ENCODE results near the gene DMRT1.

The DMRT1 gene

DNA sequence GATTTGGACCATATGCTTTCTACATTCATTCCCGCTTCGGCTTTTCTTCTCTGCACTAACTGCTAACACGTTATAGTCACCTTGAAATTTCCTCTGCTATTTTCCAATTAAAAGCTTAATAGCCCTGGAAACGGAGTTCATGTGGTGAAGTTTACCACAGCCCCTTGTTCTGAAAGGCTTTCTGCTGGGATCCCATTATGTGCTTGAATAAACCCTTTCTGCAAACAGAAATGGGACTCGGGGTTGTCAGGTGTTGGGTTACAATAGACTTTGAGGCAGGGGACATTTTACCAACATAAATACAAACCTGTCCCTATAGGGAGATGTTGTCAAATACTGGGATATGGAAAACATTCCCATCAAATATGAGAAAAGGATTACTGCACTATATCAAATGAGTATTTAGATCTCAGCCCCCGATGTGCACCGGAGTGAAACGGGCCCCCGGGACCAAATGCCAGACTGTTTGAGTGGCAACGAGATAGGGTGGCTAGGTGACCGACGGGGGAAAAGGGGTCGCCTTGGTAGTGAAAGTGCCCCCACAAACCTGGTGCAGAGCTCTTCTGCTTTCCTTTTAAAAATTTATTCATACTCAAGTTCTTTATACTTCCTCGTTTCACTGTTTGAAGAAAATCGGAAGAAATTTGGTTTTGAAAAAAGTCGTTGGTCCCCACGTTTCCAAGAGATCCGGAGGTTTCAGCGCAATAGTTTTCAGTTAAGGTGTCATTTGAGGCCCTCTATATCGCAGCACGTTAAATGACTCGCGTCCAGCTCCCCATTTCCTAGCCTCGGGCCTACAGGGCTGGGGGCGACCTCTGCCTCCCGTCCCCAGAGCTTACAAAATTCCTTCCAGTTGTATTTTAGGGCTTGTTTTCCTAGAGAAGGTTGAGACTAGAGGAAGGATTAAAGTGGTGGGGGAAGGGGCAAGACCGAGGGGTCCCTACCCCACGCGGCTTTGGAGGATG lies 132.8 kb downstream of the DMRT1 start:
- Mint-ChIP-seq H3K27ac (no peak overlapping the region), H3K4me1 (ENCODE audit: low read depth in 2 of 2) (peaks cover 0 to 7% of the 10 kb centered on the region in 2 donors), H3K4me3 (no peak overlapping the region), H3K27me3 (peaks cover 66 to 85% of the 10 kb centered on the region in 2 donors), H3K9me3 (no peaks in the 10 kb centered on the region), H3K36me3 (ENCODE audit: insufficient read depth) (peaks cover 3% of the 10 kb centered on the region)
- no peak for ATAC-seq (replicated peaks)
- no peak for DNase-seq

DNA sequence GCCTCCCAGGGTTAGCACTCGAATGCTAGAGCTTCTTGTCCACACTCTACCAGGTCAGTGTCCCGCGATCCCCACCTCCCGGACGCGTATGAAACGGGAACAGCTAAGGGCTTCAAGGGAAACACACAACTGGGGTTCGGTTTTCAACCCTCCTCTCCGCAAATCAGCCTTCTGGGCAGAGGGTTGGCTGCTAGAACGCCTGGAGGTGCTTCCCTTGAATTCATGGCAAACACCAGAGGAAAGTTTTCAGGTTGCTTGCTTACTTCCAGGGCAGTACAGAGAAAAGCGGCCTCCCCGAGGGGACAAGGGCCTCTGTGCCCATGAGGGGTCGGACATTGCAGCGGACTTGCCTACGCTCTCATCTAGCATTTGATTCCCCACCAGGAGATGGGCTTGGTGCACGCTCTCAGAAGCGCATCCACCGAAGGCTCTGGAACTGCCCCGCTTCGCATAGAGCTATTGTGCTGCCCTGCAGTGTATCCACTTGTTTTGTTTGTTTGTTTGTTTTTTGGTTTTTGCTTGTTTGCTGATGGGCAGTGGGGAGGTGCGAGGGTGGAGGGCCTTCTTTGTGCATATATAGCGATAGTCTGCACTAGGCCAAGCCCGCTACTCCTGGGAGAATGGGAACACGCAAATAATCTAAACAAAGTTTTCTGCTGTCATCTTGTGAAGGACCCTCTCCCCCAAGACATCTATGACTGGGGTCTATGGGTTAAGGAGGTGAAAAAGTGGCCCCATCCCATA lies 133.7 kb downstream of the DMRT1 start:
- no peak for ATAC-seq (replicated peaks)
- H3K9me3 Mint-ChIP-seq = no peaks in the 10 kb centered on the region
- H3K36me3 Mint-ChIP-seq (ENCODE audit: insufficient read depth) = peaks cover 3% of the 10 kb centered on the region
- peaks cover 66 to 85% of the 10 kb centered on the region in 2 donors for H3K27me3 Mint-ChIP-seq
- H3K4me1 Mint-ChIP-seq (ENCODE audit: low read depth in 2 of 2) = peaks cover 0 to 7% of the 10 kb centered on the region in 2 donors
- no peak overlapping the region for H3K4me3 Mint-ChIP-seq
- DNase-seq = no peak
- no peak overlapping the region for H3K27ac Mint-ChIP-seq

DNA sequence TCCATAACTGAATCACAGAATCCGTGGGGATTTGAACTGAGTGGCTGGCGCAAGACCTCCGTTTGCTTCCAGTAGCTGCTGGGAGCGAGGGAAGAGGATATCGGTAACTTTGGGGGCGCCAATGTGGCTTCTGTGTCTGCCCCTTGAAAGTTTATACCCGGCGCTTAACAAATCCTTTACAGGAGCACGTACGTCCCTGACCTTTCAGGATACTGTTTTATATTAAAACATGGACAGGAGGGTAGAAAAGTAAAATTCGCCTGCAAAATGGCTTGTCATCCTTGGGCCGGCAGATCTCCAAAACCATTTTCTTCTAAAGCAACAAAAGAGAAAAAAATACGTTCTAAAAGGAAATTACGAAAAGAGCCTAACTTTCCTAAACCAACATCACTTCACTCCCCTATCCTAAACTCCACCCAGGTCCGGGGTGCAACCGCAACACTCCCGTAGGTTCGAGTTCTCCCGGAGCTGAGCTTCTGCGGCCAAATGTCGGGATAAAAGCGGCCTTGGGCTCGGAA lies 134.3 kb downstream of the DMRT1 start:
- ATAC-seq (replicated peaks) = no peak
- peaks cover 0 to 7% of the 10 kb centered on the region in 2 donors for H3K4me1 Mint-ChIP-seq (ENCODE audit: low read depth in 2 of 2)
- no peak overlapping the region for H3K27ac Mint-ChIP-seq
- H3K4me3 Mint-ChIP-seq = no peak overlapping the region
- H3K27me3 Mint-ChIP-seq = peaks cover 66 to 85% of the 10 kb centered on the region in 2 donors
- no peaks in the 10 kb centered on the region for H3K9me3 Mint-ChIP-seq
- H3K36me3 Mint-ChIP-seq (ENCODE audit: insufficient read depth) = peaks cover 3% of the 10 kb centered on the region
- no peak for DNase-seq

DNA sequence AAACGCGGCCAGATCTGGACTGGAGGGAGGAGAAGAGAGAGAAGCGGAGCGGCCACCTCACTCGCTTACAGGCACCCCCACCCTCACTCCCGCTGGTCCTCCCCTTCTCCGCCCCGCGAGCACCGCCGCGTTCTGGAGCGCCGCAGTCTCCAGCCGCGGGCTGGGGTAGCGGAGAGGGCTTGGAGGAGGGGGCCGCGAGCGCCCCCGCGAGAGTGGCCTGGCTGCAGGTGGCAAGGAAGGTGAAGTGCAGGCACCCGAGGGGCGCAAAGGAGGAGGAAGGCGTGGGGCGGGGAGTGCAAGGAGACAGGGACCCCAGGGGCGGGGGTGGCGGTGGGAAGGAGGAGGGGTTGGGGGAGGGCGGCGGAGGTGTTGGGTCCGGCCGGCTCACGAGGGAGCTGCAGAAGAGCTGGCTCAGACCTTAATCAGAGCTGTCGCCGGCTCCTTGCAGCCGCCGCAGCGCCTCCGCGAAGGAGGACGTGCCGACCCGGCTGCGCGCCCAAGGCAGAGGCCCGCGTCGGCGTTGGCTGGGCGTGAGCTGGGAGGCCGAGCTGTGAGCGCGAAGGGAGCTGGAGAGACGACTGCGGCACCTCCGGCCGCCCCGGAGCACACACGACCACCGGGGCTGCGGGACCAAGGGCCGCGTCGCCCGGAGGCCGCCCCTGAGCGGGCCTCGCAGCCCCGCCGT lies 134.9 kb downstream of the DMRT1 start, which contains the start of gene DMRT3:
Gene DMRT3 (plus strand): TSS at position 398 of the 685 bp plus-strand sequence. CDS start 347 bp downstream, outside the sequence.
- ATAC-seq (replicated peaks) (no peak), DNase-seq (no peak)
- Mint-ChIP-seq H3K27ac (no peak within 1 kb of the TSS), H3K9me3 (no peaks in the 10 kb centered on the region), H3K4me3 (peak within 1 kb of the TSS in 1 of 2 donors; percentile 19), H3K36me3 (ENCODE audit: insufficient read depth) (no peaks in the 10 kb centered on the region), H3K4me1 (ENCODE audit: low read depth in 2 of 2) (peaks cover 0 to 7% of the 10 kb centered on the region in 2 donors), H3K27me3 (peaks cover 72 to 85% of the 10 kb centered on the region in 2 donors)

DNA sequence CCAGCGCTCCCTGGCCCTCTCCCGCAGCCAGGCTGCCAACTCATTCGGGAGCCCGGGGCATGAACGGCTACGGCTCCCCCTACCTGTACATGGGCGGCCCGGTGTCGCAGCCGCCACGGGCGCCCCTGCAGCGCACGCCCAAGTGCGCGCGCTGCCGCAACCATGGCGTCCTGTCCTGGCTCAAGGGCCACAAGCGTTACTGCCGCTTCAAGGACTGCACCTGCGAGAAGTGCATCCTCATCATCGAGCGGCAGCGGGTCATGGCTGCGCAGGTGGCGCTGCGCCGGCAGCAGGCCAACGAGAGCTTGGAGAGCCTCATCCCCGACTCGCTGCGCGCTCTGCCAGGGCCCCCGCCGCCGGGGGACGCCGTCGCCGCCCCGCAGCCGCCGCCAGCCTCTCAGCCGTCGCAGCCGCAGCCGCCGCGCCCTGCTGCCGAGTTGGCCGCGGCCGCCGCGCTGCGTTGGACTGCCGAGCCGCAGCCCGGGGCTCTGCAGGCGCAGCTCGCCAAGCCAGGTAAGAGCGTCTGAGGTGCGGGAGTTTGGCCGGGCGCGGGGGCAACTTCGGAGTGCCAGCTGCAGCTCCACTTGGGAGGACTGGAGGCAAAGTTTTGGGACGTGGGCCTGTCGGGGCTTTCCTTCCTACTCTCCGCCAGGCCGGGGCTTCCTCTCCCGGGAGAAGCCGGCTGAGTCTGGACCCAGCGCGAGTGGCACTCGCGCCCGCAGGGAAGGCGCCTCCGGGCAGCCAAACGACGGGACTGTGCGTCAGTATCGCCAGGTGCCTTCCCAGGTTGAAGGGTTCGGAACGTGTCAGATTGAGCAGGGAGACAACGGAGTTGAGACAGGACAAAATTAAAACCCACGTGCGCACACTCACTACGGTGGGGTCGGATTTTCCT lies 135.7 kb downstream of the DMRT1 start:
- peaks cover 0 to 9% of the 10 kb centered on the region in 2 donors for H3K4me1 Mint-ChIP-seq (ENCODE audit: low read depth in 2 of 2)
- DNase-seq = no peak
- H3K36me3 Mint-ChIP-seq (ENCODE audit: insufficient read depth) = no peaks in the 10 kb centered on the region
- H3K27ac Mint-ChIP-seq = no peak overlapping the region
- no peak for ATAC-seq (replicated peaks)
- peak overlapping the region in 1 of 2 donors; percentile 19 for H3K4me3 Mint-ChIP-seq
- H3K27me3 Mint-ChIP-seq = peaks cover 80 to 93% of the 10 kb centered on the region in 2 donors
- H3K9me3 Mint-ChIP-seq = no peaks in the 10 kb centered on the region

DNA sequence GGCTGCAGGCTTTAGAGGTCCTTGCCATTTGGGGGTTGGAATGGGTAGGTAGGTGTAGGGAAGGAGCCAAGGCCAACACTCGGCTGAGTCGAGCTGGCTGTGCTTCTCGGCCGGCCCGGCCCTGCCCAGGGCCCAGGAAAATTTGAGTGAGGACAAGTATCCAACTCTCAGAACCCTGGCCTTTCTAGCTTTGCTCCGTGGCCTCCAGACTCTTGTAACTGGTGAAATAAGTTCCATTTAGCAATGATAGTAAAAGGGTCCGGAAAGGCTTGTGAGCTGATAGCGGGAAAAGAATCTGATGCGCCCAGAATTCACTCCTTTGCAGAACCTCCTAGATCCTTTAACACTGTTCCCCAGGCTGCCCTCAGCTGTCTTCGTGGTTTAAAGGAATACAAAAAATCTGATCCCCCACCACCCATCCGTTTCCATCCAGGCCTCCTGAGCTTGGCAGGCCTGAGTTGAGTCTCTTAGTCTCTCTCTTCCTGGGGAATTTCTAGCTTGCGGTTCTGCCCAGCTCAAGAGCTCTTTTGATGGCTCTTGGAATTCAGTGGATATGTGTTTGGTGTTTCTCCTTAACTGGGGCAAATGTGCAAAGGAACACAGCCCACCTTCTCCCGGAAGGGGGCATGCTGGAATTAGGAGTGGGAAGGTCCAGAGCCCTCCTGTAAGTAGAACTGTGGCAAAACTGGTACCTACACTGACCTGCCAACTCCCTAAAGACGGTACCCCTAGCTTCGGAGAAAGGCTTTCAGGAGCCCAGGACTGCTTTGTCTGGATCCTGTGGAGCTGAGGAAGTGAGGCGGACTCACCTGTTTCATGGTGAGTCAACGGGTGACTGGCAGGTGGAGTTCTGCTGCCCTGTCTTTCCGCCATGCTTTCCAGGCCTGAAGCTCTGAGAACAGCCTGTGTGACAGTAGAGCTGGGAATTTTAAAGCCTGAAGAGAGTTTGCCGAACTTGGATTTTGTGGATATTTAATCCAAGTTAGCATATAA lies 136.6 kb downstream of the DMRT1 start:
- H3K36me3 Mint-ChIP-seq (ENCODE audit: insufficient read depth) = no peaks in the 10 kb centered on the region
- H3K27ac Mint-ChIP-seq = no peak overlapping the region
- ATAC-seq (replicated peaks) (no peak), DNase-seq (no peak)
- peak overlapping the region in 1 of 2 donors; percentile 19 for H3K4me3 Mint-ChIP-seq
- H3K4me1 Mint-ChIP-seq (ENCODE audit: low read depth in 2 of 2) = peaks cover 0 to 7% of the 10 kb centered on the region in 2 donors
- H3K9me3 Mint-ChIP-seq = no peaks in the 10 kb centered on the region
- H3K27me3 Mint-ChIP-seq = peaks cover 87 to 93% of the 10 kb centered on the region in 2 donors

DNA sequence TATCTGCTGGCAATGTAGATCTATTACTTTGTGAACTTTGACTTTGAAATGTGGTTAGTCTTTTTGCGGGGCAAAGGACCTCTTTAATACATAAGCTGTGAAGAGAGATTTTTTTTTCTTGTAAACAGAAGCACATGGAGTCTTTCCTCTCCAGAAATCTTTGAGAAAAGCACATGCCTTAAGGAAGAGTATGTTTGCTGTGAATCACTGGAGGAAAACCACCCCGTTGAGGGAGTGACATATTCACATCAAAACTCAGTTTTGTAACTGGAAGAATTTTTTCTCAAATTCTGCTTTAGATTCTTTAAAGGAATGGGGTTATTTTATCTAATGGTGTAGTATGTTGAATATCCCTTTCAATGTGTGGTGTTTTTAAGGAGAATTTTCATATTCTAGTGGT lies 138.5 kb downstream of the DMRT1 start:
- no peak overlapping the region for H3K4me3 Mint-ChIP-seq
- H3K36me3 Mint-ChIP-seq (ENCODE audit: insufficient read depth) = no peaks in the 10 kb centered on the region
- H3K27ac Mint-ChIP-seq = no peak overlapping the region

DNA sequence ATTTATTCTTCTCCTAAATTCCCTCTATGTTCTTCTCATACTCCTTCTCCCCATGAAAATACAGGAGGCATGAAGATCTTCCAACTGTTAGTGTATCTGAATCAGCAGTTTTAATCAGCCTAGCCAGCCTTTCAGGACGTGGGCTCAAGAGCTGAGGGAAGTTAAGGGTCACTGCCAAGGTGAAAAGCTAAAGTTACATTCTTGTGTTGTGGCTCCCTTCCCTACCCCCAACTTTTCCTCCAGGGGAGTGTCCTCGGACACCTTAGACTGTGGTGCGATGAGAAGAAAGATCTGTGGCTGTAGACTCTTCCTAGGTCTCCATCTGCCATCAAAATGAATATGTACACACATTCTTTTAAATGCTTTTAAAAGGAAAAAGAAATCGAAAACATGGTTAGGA lies 139.1 kb downstream of the DMRT1 start:
- H3K9me3 Mint-ChIP-seq = no peaks in the 10 kb centered on the region
- H3K27me3 Mint-ChIP-seq = peaks cover 74 to 86% of the 10 kb centered on the region in 2 donors
- no peak for DNase-seq

More for the DNA sequence above, 138.5 kb downstream of the DMRT1 start:
- no peak for DNase-seq
- Mint-ChIP-seq H3K4me1 (ENCODE audit: low read depth in 2 of 2) (peaks cover 0 to 2% of the 10 kb centered on the region in 2 donors), H3K9me3 (no peaks in the 10 kb centered on the region), H3K27me3 (peaks cover 79 to 89% of the 10 kb centered on the region in 2 donors)
- ATAC-seq (replicated peaks) = no peak

DNA sequence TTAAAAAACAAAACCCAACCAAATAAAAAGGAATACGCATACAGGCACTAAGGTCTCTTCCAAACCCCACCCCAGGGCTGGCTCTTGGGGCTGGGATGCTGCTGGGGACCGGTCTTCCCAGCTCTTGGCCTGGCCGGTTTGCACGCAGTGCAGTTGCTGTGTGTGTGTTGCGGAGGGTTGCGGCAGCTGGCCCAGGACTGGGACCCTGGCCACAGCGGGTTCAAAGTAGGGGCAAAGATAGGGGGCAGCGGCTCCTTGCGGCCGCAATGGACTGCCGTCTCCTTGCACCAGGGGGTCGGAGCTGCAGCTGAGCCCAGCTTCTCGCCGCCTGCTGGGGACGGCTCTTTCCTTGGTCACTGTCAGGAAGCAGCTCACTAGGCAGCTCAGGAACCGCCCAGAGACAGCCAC lies 140.0 kb downstream of the DMRT1 start:
- peaks cover 76 to 84% of the 10 kb centered on the region in 2 donors for H3K27me3 Mint-ChIP-seq
- H3K36me3 Mint-ChIP-seq (ENCODE audit: insufficient read depth) = no peaks in the 10 kb centered on the region

More for the DNA sequence above, 139.1 kb downstream of the DMRT1 start:
- Mint-ChIP-seq H3K4me1 (ENCODE audit: low read depth in 2 of 2) (peaks cover 0 to 2% of the 10 kb centered on the region in 2 donors), H3K36me3 (ENCODE audit: insufficient read depth) (no peaks in the 10 kb centered on the region), H3K4me3 (no peak overlapping the region), H3K27ac (no peak overlapping the region)
- no peak for ATAC-seq (replicated peaks)

DNA sequence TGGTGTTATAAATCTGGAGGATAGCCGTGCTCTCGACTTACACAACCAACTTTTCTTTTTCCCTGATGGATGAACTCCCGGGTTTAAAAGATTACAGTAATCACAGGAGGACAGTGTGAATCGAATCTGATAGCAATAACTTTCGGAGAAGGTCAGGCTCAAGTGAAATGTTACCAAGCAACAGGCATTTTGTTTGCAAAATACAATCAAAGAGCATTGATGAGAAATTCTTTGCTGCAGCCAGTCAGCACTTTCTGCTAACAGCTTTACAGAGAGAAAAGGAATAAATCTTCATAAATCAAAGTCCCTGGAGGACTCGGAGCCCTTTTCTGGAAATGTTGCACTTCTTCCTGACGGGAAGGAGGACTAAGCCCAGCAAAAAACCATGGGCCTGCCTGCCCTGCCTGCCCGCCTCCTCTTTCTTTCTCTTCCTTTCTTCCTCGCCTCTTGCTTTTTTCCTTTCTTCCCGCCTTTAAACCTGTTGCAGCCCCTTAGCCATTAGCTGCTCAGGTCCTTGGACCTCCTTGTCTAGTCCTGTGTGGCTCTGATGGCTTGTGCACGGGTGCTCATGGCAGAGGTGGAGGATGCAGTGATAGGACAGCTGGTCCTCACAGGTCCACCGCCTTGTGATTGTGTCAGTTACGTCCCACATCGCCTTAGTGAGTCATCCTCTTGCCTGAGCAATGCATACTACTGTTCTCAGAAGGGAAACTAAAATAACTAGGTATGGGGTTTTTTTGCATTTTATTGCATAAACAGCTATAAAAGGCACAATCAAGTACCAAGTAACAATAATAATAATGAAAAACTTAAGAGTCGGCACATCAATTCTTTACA lies 141.1 kb downstream of the DMRT1 start:
- Mint-ChIP-seq H3K4me3 (no peak overlapping the region), H3K4me1 (ENCODE audit: low read depth in 2 of 2) (peaks cover 0 to 2% of the 10 kb centered on the region in 2 donors), H3K9me3 (no peaks in the 10 kb centered on the region), H3K27me3 (peaks cover 79 to 81% of the 10 kb centered on the region in 2 donors), H3K36me3 (ENCODE audit: insufficient read depth) (no peaks in the 10 kb centered on the region), H3K27ac (no peak overlapping the region)
- DNase-seq (no peak), ATAC-seq (replicated peaks) (no peak)

More for the DNA sequence above, 140.0 kb downstream of the DMRT1 start:
- DNase-seq (no peak), ATAC-seq (replicated peaks) (no peak)
- Mint-ChIP-seq H3K4me1 (ENCODE audit: low read depth in 2 of 2) (peaks cover 0 to 2% of the 10 kb centered on the region in 2 donors), H3K9me3 (no peaks in the 10 kb centered on the region), H3K4me3 (no peak overlapping the region), H3K27ac (no peak overlapping the region)

DNA sequence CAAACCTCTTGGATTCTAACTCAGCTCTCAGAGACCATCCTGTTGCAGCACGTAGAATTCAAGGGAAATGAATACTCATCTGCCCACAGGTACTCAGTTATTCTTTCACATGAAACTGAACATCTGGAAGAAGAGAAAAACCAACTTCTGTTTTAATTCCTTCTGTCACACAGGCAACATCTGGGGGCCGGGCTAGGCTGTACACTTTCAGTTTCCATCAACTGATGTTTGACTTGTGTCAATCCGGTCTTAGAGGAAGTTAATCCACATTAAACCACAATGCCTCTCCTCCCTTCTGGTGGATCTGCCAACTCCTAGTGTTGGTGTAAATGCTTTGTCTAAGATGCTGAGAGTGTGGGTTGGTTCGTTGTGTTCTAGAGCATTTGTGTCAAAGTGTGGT lies 152.5 kb downstream of the DMRT1 start:
- DNase-seq = no peak
- peaks cover 22 to 29% of the 10 kb centered on the region in 2 donors for H3K27me3 Mint-ChIP-seq
- H3K4me1 Mint-ChIP-seq (ENCODE audit: low read depth in 2 of 2) = no peaks in the 10 kb centered on the region
- H3K9me3 Mint-ChIP-seq = no peaks in the 10 kb centered on the region
- ATAC-seq (replicated peaks) = no peak
- H3K36me3 Mint-ChIP-seq (ENCODE audit: insufficient read depth) = no peaks in the 10 kb centered on the region
- no peak overlapping the region for H3K4me3 Mint-ChIP-seq
- no peak overlapping the region for H3K27ac Mint-ChIP-seq
